ENCODE data around the gene ABAT. TPM values are rescaled to one million over a fixed set of nuclear protein-coding genes. Genes with fewer than 3 reads are reported as not detected.

Gene ABAT
- total RNA-seq, result 0.44 and 1.2 TPM in 2 replicates

DNA sequence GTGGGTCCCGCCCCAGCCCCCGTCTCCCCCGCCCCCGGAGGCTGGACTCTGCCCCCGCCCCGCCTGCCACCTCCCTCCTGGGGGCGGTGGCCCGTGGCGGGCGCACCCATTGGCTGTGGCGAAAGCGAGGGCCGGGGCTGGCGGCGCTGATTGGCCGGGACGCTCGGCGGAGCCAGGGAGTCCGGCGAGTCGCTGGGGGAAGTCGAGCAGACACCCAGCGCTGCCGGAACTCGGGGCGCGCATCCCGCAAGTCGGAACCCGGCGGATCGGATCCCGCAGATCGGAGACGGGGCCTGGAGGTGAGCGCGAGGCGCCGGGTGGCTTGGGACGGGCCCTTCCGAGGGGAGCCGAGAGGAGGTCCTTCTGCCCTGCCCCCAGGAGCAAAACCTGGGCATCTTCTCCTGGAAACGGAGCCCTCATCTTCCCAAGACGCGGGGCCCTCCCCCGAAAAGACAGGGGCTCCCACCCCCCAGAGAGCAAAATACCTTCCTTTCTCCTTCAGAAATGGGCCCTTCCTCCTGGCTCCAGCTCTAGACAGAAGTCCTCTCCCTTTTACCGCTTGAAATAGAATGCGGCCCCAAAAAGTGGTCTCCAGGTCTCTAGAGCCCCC, at the start of gene ABAT:
Gene ABAT (plus strand): TSS at position 205 of the 610 bp plus-strand sequence. CDS start 61,123 bp downstream, outside the sequence.

DNA sequence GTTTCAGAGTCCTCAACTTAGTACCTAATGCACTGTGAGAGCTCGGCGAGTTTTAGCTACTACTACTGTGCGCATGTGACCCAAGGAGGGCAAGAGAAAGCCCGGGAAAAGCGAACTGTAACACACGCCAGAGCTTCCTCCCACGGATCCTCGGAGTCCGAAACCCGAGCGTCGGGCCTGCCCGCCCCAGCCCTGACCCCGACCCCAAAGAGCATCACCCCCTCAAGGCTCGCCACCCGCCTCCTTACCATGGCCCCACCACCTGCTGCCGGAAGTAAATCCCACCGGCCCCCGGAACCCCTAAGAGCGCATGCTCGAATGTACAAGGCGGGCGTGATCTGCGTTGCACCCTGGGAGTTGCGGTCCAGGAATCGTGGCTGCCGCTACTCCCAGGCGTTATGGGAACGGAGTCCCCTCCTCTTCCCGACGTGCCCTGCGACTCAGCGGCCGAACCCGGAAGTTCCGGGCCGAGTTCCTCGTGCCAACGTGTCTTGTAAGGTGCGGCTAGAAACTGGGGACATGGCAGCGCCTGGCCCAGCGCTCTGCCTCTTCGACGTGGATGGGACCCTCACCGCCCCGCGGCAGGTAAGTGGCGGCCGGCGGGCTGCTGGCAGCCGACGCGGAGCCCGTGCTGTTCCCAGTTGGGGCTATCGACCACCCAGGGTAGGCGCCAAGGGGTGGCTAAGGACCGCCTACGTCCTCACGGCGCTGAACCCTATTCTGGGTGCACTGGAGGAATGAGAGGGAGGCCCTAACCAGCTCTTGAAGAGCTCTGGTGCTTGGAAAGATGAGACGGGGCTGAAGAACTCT, 123.2 kb downstream of the ABAT start, which contains the start of the genes PMM2 and TMEM186:
Gene PMM2 (plus strand): TSS at position 476 of the 810 bp plus-strand sequence. CDS start 44 bp downstream, at position 520.
Gene TMEM186 (minus strand): TSS at position 276 of the 810 bp plus-strand sequence. CDS start 25 bp downstream, at position 251.

Other genes with a start within 250 kb of the ABAT start
- gene TMEM114, start 84.1 kb upstream of the ABAT start, total RNA-seq, result not detected in 2 replicates
- gene METTL22, start 52.9 kb upstream of the ABAT start, total RNA-seq, result 30.9 and 33.3 TPM in 2 replicates
- 6.5 and 7.4 TPM in 2 replicates for gene TMEM186, start 123.0 kb downstream of the ABAT start, total RNA-seq
- 27.4 and 30.7 TPM in 2 replicates for gene PMM2, start 123.2 kb downstream of the ABAT start, total RNA-seq
- gene CARHSP1, start 194.4 kb downstream of the ABAT start, total RNA-seq, result 111 and 148 TPM in 2 replicates
- gene LITAFD, start 207.7 kb downstream of the ABAT start, total RNA-seq, result not detected in 2 replicates